VCaP (cell line): Measurements from ENCODE around the gene RXRB.
A peak's percentile ranks its signal among the peaks of the same experiment; 100 is the strongest.

Experiments used
- H3K27ac ChIP-seq: fragments of 450-650 bp; 2 replicates; pipeline ENCODE4 v1.5.1; 2017
- CTCF ChIP-seq: fragments of 450-650 bp; conservative IDR thresholded peaks from 2 replicates; pipeline ENCODE4 v1.5.1; 2017; ENCODE audit warnings: mild to moderate bottlenecking, moderate library complexity

RXRB gene

GRCh38 chr6:33204415-33205190, 4.1 kb upstream of the RXRB start, which contains the start of gene HSD17B8:
TSS of gene HSD17B8 (plus strand) at chr6:33204655. CDS start at chr6:33204669, 14 bp downstream.
- H3K27ac ChIP-seq: peak within 1 kb of the TSS; percentile 71
- TF ChIP-seq CTCF: no peak

GRCh38 chr6:33204165-33204414, 3.6 kb upstream of the RXRB start:
- TF ChIP-seq CTCF: no peak
- peak overlapping the region; percentile 71; the same call in 1 of the 2 replicates for H3K27ac ChIP-seq

GRCh38 chr6:33203443-33204164, 3.1 kb upstream of the RXRB start:
- TF ChIP-seq CTCF: no peak
- peak overlapping the region; percentile 71; the same call in 1 of the 2 replicates for H3K27ac ChIP-seq

GRCh38 chr6:33202799-33203198, 2.3 kb upstream of the RXRB start:
- no peak overlapping the region; the same call in 1 of the 2 replicates for H3K27ac ChIP-seq
- TF ChIP-seq CTCF: no peak

GRCh38 chr6:33201935-33202334, 1.5 kb upstream of the RXRB start:
- no peak for TF ChIP-seq CTCF
- H3K27ac ChIP-seq: peak overlapping the region; percentile 99

- peak; percentile 19; the same call in 1 of the 2 replicates for TF ChIP-seq CTCF
Observed at GRCh38 chr6:33201147-33201545, 681 bp upstream of the RXRB start.

GRCh38 chr6:33199687-33200218, 712 bp downstream of the RXRB start:
- H3K27ac ChIP-seq: peak overlapping the region; percentile 99
- no peak; the same call in 1 of the 2 replicates for TF ChIP-seq CTCF

More at GRCh38 chr6:33201147-33201545, 681 bp upstream of the RXRB start:
- H3K27ac ChIP-seq: peak overlapping the region; percentile 99
